Liver (tissue), 3 donors: ENCODE measurements around the gene LGR6.

Experiments
- ATF3 ChIP-seq: IDR thresholded peaks from 2 replicates; pipeline ENCODE4 v1.6.1; 2016; ENCODE audit warnings: antibody characterized with exemption
- CTCF ChIP-seq: fragments of 150-350 bp; IDR thresholded peaks from 2 replicates; pipeline ENCODE4 v1.5.1; 2017; ENCODE audit warnings: improper control_type of control experiment, low read depth, low read length; ENCODE audit not compliant: missing input control
- EGR1 ChIP-seq, 2 donors: IDR thresholded peaks; 2 replicates each; pipeline ENCODE4 v1.6.1; 2016 to 2018; ENCODE audit warnings: antibody characterized with exemption in 2 of 2, low read depth in 2 of 2
- GABPA ChIP-seq, 2 donors: IDR thresholded peaks in 1 of 2; conservative IDR thresholded peaks in 1 of 2; 2 replicates each; pipeline ENCODE4 v1.6.1; 2016; ENCODE audit warnings: antibody characterized with exemption in 2 of 2, mild to moderate bottlenecking in 1 of 2, moderate library complexity in 1 of 2
- HNF4G ChIP-seq: IDR thresholded peaks from 2 replicates; pipeline ENCODE4 v1.6.1; 2016; ENCODE audit warnings: antibody characterized with exemption
- JUND ChIP-seq, 2 donors: IDR thresholded peaks; 2 replicates each; pipeline ENCODE4 v1.6.1; 2016; ENCODE audit warnings: antibody characterized with exemption in 2 of 2
- NR2F2 ChIP-seq: IDR thresholded peaks from 2 replicates; pipeline ENCODE4 v1.6.1; 2016; ENCODE audit warnings: antibody characterized with exemption
- RAD21 ChIP-seq, 2 donors: IDR thresholded peaks; 2 replicates each; pipeline ENCODE4 v1.6.1; 2016; ENCODE audit warnings: antibody characterized with exemption in 2 of 2, mild to moderate bottlenecking in 2 of 2
- REST ChIP-seq: IDR thresholded peaks from 2 replicates; pipeline ENCODE4 v1.6.1; 2016; ENCODE audit warnings: antibody characterized with exemption, mild to moderate bottlenecking
- RXRA ChIP-seq, 2 donors: IDR thresholded peaks; 2 replicates each; pipeline ENCODE4 v1.6.1; 2017 to 2018; ENCODE audit warnings: antibody characterized with exemption in 2 of 2, mild to moderate bottlenecking in 1 of 2
- SP1 ChIP-seq: IDR thresholded peaks from 2 replicates; pipeline ENCODE4 v1.6.1; 2018; ENCODE audit warnings: antibody characterized with exemption, mild to moderate bottlenecking
- TAF1 ChIP-seq: conservative IDR thresholded peaks from 2 replicates; pipeline ENCODE4 v1.6.1; 2016; ENCODE audit warnings: antibody characterized with exemption, mild to moderate bottlenecking
- YY1 ChIP-seq: IDR thresholded peaks from 2 replicates; pipeline ENCODE4 v1.6.1; 2016; ENCODE audit warnings: antibody characterized with exemption, mild to moderate bottlenecking
- ZBTB33 ChIP-seq: IDR thresholded peaks from 2 replicates; pipeline ENCODE4 v1.6.1; 2016; ENCODE audit warnings: antibody characterized with exemption
- donor health status: healthy.
- donor health status: healthy.

GRCh38 chr1:202276081-202276715 lies 82.6 kb downstream of the LGR6 start:
- no peak for TF ChIP-seq YY1
- no peak for TF ChIP-seq CTCF
- TF ChIP-seq RAD21 (IDR thresholded peaks at IDR 0.05), result no peak
- no peak for TF ChIP-seq ZBTB33
- TF ChIP-seq SP1, result no peak
- TF ChIP-seq REST, result no peak
- TF ChIP-seq TAF1, result no peak
- no peak for TF ChIP-seq NR2F2
- no peak for TF ChIP-seq RXRA (IDR thresholded peaks at IDR 0.05)
- no peak for TF ChIP-seq GABPA (IDR thresholded peaks at IDR 0.05 in 1 of 2, conservative IDR thresholded peaks at IDR 0.05 in 1 of 2)
- TF ChIP-seq ATF3, result no peak
- no peak for TF ChIP-seq EGR1 (IDR thresholded peaks at IDR 0.05; ENCODE audit: low read depth in 2 of 2)
- TF ChIP-seq HNF4G, result no peak
- no peak for TF ChIP-seq JUND (IDR thresholded peaks at IDR 0.05)
